Measurements from ENCODE around the gene TSPEAR.

- TF ChIP-seq, protein P1, sequence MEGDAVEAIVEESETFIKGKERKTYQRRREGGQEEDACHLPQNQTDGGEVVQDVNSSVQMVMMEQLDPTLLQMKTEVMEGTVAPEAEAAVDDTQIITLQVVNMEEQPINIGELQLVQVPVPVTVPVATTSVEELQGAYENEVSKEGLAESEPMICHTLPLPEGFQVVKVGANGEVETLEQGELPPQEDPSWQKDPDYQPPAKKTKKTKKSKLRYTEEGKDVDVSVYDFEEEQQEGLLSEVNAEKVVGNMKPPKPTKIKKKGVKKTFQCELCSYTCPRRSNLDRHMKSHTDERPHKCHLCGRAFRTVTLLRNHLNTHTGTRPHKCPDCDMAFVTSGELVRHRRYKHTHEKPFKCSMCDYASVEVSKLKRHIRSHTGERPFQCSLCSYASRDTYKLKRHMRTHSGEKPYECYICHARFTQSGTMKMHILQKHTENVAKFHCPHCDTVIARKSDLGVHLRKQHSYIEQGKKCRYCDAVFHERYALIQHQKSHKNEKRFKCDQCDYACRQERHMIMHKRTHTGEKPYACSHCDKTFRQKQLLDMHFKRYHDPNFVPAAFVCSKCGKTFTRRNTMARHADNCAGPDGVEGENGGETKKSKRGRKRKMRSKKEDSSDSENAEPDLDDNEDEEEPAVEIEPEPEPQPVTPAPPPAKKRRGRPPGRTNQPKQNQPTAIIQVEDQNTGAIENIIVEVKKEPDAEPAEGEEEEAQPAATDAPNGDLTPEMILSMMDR (IDR thresholded peaks at IDR 0.05) = no peak
- no peak for TF ChIP-seq POLR2A (IDR thresholded peaks at IDR 0.05)
These were observed 143.1 kb downstream of the TSPEAR start for GRCh38 chr21:44568261-44568660.
